Coronary artery (tissue), 2 donors: ENCODE data around the gene PAPSS1.
A peak's percentile ranks its signal among the peaks of the same experiment; 100 is the strongest.

ENCODE experiments used
- DNase-seq: peaks from one replicate; pipeline ENCODE4 v3.0.0-alpha.2; 2017; ENCODE audit warnings: low spot score
- H3K27ac ChIP-seq, 2 donors: fragments of 200-600 bp; sonication (generic); one replicate each; pipeline ENCODE4 v1.5.1; 2016 to 2019
- H3K4me3 ChIP-seq: fragments of 200-600 bp; sonication (generic); 2 replicates; pipeline ENCODE4 v1.5.1; 2016; ENCODE audit warnings: mild to moderate bottlenecking, moderate library complexity
- CTCF ChIP-seq: fragments of 200-600 bp; sonication (generic); IDR thresholded peaks from one replicate; pipeline ENCODE4 v1.5.1; 2019; ENCODE audit warnings: antibody characterized with exemption

PAPSS1 gene

DNA sequence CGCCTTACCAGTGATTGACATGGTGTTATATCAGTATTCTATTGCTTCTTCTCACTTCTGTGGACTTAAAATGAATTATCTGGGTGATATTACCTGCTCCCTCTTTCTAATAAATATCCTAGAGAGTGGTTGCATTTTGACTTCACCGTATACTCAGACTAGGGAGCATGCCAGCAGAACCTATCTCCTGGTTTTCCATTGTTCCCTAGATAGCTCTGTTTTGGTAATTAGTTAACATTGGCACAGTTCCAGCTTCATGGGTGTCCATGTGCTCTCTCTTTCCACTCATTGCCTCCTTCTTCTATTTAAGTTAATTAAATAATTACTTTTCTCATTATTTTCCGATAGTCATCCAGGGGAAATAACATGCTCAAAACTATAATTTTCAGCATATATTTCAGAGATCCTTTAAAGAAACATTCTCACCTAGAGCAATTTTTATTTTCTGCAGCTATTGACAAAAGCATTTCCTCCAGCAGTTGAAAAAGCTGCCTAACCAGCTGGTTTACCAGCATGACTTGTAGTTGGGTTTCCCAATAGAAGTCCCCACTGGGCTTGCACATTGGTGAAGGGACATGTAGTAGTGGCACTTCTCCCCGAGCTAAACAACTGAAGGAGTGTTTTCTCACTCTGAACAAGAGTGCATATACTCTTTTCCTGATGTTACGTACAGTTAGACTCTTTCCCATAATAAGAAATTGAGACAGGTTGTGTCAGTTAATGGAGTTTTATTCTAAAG is 27.9 kb upstream of the PAPSS1 start:
- H3K4me3 ChIP-seq, result no peak overlapping the region

GRCh38 chr4:107746161-107746560 is 26.1 kb upstream of the PAPSS1 start:
- no peak for TF ChIP-seq CTCF
- H3K27ac ChIP-seq, result no peak overlapping the region
- no peak for DNase-seq
- no peak overlapping the region for H3K4me3 ChIP-seq

More for the DNA sequence above, 27.9 kb upstream of the PAPSS1 start:
- TF ChIP-seq CTCF, result no peak
- no peak overlapping the region for H3K27ac ChIP-seq
- no peak for DNase-seq

DNA sequence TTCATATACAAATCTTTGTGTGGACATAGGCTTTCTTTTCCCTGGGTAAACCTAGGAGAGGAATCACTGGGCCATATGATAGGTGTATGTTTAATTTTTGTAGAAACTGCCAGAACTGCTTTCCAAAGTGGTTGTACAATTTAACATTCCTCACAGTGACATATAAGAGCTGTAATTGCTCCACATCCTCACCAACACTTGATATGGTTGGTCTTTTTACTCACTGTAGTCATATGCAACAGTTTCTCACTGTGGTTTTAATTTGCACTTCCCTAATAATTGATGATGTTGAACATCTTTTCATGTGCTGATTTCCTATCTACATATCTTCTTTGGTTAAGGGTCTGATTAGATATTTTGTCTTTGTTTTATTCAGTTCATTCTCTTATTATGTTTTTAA is 24.5 kb upstream of the PAPSS1 start:
- no peak overlapping the region for H3K4me3 ChIP-seq
- no peak for TF ChIP-seq CTCF
- DNase-seq, result no peak
- no peak overlapping the region for H3K27ac ChIP-seq

- Histone ChIP-seq H3K27ac (no peak overlapping the region), H3K4me3 (no peak overlapping the region)
- DNase-seq, result no peak
- TF ChIP-seq CTCF, result no peak
These were observed 23.5 kb upstream of the PAPSS1 start for GRCh38 chr4:107743532-107743931.

- no peak for DNase-seq
- TF ChIP-seq CTCF, result no peak
- H3K4me3 ChIP-seq, result no peak overlapping the region
- H3K27ac ChIP-seq, result no peak overlapping the region
These were observed 22.8 kb upstream of the PAPSS1 start for GRCh38 chr4:107742791-107743190.

GRCh38 chr4:107742196-107742595 is 22.2 kb upstream of the PAPSS1 start:
- DNase-seq, result no peak
- Histone ChIP-seq H3K4me3 (no peak overlapping the region), H3K27ac (no peak overlapping the region)
- no peak for TF ChIP-seq CTCF

DNA sequence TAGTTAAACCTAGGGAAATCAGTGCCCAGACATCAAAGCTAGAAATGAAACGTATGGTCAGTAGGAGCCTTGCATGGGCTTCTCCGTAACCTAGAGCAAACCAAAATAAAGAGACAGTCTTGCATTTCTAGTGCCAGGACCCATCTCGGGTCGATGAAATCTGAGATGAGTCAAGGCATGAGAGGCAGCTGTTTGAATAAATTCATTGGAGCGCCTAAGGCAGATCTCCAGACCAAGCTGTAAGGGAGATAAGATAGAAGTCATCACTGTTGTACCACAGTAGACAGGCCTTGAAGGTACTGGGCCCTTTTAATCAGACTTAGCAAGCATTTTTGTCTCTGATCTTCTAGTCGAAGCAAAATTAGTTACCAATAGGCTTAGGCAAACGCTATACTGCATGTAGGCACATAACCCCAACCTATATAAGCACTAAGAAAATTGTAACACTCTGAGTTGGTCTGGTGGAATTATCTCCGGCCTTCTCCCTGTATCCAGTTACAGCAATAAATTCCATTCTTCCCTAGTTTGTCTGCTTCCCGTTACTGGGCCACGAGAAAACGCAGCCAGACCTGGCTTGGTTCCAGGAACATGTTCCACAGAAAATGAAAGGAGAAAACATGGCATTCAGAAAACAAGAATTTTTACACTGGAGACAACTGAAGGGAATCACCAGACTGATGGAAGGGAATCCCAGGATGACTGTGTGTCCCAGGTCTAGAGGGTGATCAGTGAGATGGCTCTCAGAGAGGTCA is 21.1 kb upstream of the PAPSS1 start:
- Histone ChIP-seq H3K4me3 (peak overlapping the region; percentile 18), H3K27ac (peak overlapping the region; percentile 62 to 82)
- TF ChIP-seq CTCF, result no peak
- peak; percentile 78 for DNase-seq
